HG03135 (cell line): ENCODE results near the gene TARS1.
"Not testable (repeated sequence)": the region's sequence is repeated elsewhere in the genome, so short reads cannot be mapped to it uniquely, and the experiment has no call there.

Experiments used
- ATAC-seq: cut with Tn5 transposase; IDR thresholded peaks from one replicate; pipeline ENCODE4 v1.9.1; 2021; ENCODE audit warnings: mild to moderate bottlenecking, moderate library complexity; ENCODE audit not compliant: unreplicated experiment

TARS1 gene

GRCh38 chr5:33482335-33482734, 41.6 kb downstream of the TARS1 start:
- no peak for ATAC-seq

- ATAC-seq = no peak
Observed at GRCh38 chr5:33487236-33487635, 46.5 kb downstream of the TARS1 start.

GRCh38 chr5:33488558-33489355, 48.0 kb downstream of the TARS1 start:
- ATAC-seq = no peak

- no peak for ATAC-seq
Observed at GRCh38 chr5:33489481-33490067, 48.8 kb downstream of the TARS1 start.

GRCh38 chr5:33490071-33490665, 49.4 kb downstream of the TARS1 start:
- ATAC-seq = no peak

- ATAC-seq = no peak
Observed at GRCh38 chr5:33491941-33492340, 51.2 kb downstream of the TARS1 start.

- no peak for ATAC-seq
Observed at GRCh38 chr5:33494466-33494865, 53.7 kb downstream of the TARS1 start.

GRCh38 chr5:33501260-33501659, 60.5 kb downstream of the TARS1 start:
- ATAC-seq = no peak

GRCh38 chr5:33501899-33502298, 61.1 kb downstream of the TARS1 start:
- no peak for ATAC-seq

- ATAC-seq = no peak
Observed at GRCh38 chr5:33504570-33504969, 63.8 kb downstream of the TARS1 start.

- ATAC-seq = no peak
Observed at GRCh38 chr5:33507426-33507825, 66.7 kb downstream of the TARS1 start.

- ATAC-seq = no peak
Observed at GRCh38 chr5:33509036-33509435, 68.3 kb downstream of the TARS1 start.

- ATAC-seq = no peak
Observed at GRCh38 chr5:33513462-33514185, 72.9 kb downstream of the TARS1 start.

GRCh38 chr5:33515366-33515765, 74.6 kb downstream of the TARS1 start:
- ATAC-seq = not testable (repeated sequence)

GRCh38 chr5:33516421-33516820, 75.7 kb downstream of the TARS1 start:
- ATAC-seq = no peak
